AG04449 (cell line): ENCODE measurements around the gene TXNDC11.

Experiments used
- CTCF ChIA-PET: fragments of 350-600 bp; formaldehyde crosslinking; extraction: SDS; loops from one replicate; lab custom pipeline; 2021; ENCODE audit warnings: antibody characterized with exemption; lab: Yijun Ruan, JAX
- POLR2A ChIA-PET: fragments of 400-600, 350-600 bp; formaldehyde crosslinking; extraction: SDS; loops from one replicate; lab custom pipeline; 2020; ENCODE audit warnings: antibody characterized with exemption, inconsistent platforms; lab: Yijun Ruan, JAX
- DNase-seq: peaks from one replicate; pipeline ENCODE4 v3.0.0-alpha.2; 2010; ENCODE audit warnings: low read depth, low spot score
- H3K4me3 ChIP-seq: 2 replicates; pipeline ENCODE4 v1.5.1; 2011; ENCODE audit warnings: low read depth, mild to moderate bottlenecking, control low read depth, low read length
- CTCF ChIP-seq: IDR thresholded peaks from one replicate; pipeline ENCODE4 v1.5.1; 2011; ENCODE audit warnings: mild to moderate bottlenecking, moderate library complexity, low read length, control low read depth, inconsistent platforms; ENCODE audit not compliant: insufficient read depth; ENCODE audit errors: missing control alignments

The TXNDC11 gene

DNA sequence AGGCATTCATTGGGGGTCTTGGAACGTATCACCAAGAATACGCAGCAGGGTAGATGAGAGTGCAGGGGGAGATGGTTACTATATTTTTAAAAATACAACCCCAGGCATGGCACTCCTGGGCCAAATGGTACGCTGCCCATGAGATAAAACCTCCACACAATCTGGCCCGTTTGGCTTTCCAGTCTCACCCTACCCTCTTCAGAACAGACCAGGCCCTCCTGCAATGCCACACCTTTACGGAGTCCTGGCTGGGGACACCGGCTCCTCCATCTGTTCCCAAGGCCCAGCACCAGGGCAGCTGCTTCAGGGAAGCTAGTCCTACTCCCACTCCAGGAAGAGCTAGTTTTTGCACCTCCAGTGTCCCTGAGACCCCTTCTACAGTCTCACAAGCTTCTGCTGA, 50.0 kb downstream of the TXNDC11 start:
- ChIA-PET POLR2A (no interaction called here), CTCF (no interaction called here)
- no peak overlapping the region for H3K4me3 ChIP-seq
- no peak for DNase-seq
- TF ChIP-seq CTCF, result no peak

DNA sequence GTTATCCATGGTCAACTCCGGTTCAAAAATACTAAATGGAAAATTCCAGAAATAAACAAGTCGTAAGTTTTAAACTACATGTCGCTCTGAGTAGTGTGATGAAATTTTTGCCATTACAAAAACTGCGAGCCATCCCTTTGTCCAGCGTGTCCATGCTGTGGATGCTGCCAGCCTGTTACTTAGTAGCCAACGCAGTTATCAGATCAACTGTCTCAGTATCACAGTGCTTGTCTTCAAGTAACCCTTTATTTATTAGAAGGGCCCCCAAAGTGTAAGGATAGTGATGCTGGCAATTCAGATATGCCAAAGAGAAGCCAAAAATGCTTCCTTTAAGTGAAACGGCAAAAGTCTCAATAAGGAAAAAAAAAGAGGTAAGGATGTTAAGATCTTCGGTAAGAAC, 50.5 kb downstream of the TXNDC11 start:
- no peak overlapping the region for H3K4me3 ChIP-seq
- POLR2A ChIA-PET, result no interaction called here
- no peak for DNase-seq
- CTCF ChIA-PET, result interaction anchor here (1.2 to 1.4 kb wide), 2 partner anchors 13 to 296 kb away, joined by 3 to 4 read pairs; no protein-coding TSS in a partner anchor
- TF ChIP-seq CTCF, result no peak

DNA sequence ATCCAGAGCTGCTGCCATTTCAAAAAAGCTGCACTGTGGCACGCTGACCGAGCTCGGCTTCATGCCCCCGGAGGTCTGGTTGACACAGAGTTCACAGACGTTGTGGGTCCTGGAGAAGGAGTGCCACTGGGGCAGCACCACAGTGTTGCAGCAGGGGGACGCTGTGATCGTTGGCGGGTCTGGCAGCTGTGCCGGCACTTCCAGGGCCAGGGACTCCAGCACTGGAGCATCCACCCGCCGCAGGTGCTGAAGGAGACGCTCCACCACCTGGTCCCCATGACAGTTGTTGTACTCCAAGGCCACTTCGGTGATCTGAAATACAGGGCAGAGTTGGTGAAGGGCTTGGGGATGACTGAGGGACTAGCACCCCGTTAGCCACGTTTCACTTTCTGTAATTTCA, 50.9 kb downstream of the TXNDC11 start:
- ChIA-PET CTCF (interaction anchor here (1.1 to 4.5 kb wide), 5 partner anchors 12 to 296 kb away, joined by 3 to 33 read pairs (median 5); no protein-coding TSS in a partner anchor), POLR2A (no interaction called here)
- no peak for TF ChIP-seq CTCF
- no peak for DNase-seq
- H3K4me3 ChIP-seq, result no peak overlapping the region

- ChIA-PET CTCF (interaction anchor here (1.1 to 4.5 kb wide), 5 partner anchors 12 to 295 kb away, joined by 3 to 33 read pairs (median 5); no protein-coding TSS in a partner anchor), POLR2A (no interaction called here)
- DNase-seq, result no peak
- H3K4me3 ChIP-seq, result no peak overlapping the region
- TF ChIP-seq CTCF, result no peak
These were observed 51.4 kb downstream of the TXNDC11 start for GRCh38 chr16:11691235-11691634.

DNA sequence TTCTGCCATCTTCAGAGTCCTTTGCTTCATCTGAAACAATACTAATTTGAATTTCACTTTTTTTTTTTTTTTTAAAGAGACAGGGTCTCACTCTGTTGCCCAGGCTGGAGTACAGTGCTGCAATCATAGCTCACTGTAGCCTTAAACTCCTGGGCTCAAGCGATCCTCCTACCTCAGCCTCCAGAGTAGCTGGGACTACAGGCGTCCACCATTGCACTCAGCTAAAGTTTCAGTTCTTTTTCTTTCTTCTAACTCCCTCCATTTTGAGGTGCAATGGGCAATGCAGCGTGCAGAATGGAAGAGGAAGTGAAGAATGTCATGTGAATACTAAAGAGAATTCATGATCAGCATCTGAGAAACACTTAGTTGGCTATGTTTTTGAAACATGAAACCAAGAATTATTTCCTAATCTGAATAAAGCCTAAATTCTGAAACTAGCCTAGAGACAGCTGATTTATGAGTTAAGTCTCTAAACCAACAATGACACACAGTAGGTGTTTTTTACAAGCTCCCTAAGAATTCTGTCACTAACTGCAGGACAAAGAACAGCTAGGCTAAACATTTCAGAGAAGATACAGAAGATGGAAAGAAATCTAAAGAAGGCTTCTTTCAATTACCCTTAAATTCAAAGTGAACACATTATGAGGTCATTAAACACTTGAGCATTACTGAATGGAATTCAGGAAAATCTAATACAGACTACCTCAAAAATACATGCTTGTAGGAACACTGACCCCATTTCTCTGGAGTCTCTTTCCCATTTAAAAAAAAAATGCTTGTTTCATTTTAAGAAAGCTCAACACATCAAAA, 53.4 kb downstream of the TXNDC11 start:
- DNase-seq, result no peak

More for the DNA sequence above, 53.4 kb downstream of the TXNDC11 start:
- no peak for TF ChIP-seq CTCF
- CTCF ChIA-PET, result interaction anchor here (0.8 to 4.5 kb wide), 9 partner anchors 10 to 293 kb away, joined by 3 to 33 read pairs (median 5); partner anchors contain the start of gene ZC3H7A
- POLR2A ChIA-PET, result no interaction called here
- H3K4me3 ChIP-seq, result no peak overlapping the region
